Endodermal cell (in vitro differentiated cells): ENCODE measurements around the gene EDEM1. TPM values are rescaled to one million over a fixed set of nuclear protein-coding genes. Genes with fewer than 3 reads are reported as not detected.
"Not testable (repeated sequence)": the region's sequence is repeated elsewhere in the genome, so short reads cannot be mapped to it uniquely, and the experiment has no call there.

Source experiments
- DNase-seq: peaks from one replicate; pipeline ENCODE4 v3.0.0-alpha.2; 2017
- H3K27ac ChIP-seq: 2 replicates; pipeline ENCODE4 v1.5.1; 2013; ENCODE audit warnings: mild to moderate bottlenecking, low read depth, low read length, moderate library complexity
- H3K27me3 ChIP-seq: 2 replicates; pipeline ENCODE4 v1.6.1; 2013; ENCODE audit warnings: mild to moderate bottlenecking, low read length, moderate library complexity; ENCODE audit not compliant: insufficient read depth, control insufficient read depth, poor library complexity, severe bottlenecking
- H3K36me3 ChIP-seq: 2 replicates; pipeline ENCODE4 v1.7.0; 2013; ENCODE audit warnings: mild to moderate bottlenecking, low read length, moderate library complexity; ENCODE audit not compliant: control insufficient read depth, insufficient read depth
- H3K4me1 ChIP-seq: one replicate; pipeline ENCODE4 v1.7.0; 2013; ENCODE audit warnings: low read length; ENCODE audit not compliant: control insufficient read depth, insufficient read depth
- H3K4me3 ChIP-seq: 2 replicates; pipeline ENCODE4 v1.5.1; 2013; ENCODE audit warnings: mild to moderate bottlenecking, low read length, moderate library complexity
- H3K9ac ChIP-seq: 2 replicates; pipeline ENCODE4 v1.6.1; 2013; ENCODE audit warnings: mild to moderate bottlenecking, low read length, moderate library complexity; ENCODE audit not compliant: poor library complexity, severe bottlenecking; ENCODE audit errors: extremely low read depth
- H3K9me3 ChIP-seq: 2 replicates; pipeline ENCODE4 v1.6.1; 2013; ENCODE audit warnings: mild to moderate bottlenecking, low read length, moderate library complexity; ENCODE audit not compliant: control insufficient read depth
- H3K27ac Mint-ChIP-seq: 2 replicates; pipeline ENCODE4 v1.8.0; 2020; ENCODE audit warnings: mixed read lengths
- H3K27me3 Mint-ChIP-seq: 2 replicates; pipeline ENCODE4 v1.8.0; 2021; ENCODE audit warnings: mild to moderate bottlenecking, mixed read lengths; ENCODE audit not compliant: insufficient read depth
- H3K36me3 Mint-ChIP-seq: 2 replicates; pipeline ENCODE4 v1.8.0; 2020; ENCODE audit warnings: low read depth, mixed read lengths
- H3K4me1 Mint-ChIP-seq: 2 replicates; pipeline ENCODE4 v1.8.0; 2020; ENCODE audit warnings: mixed read lengths
- H3K4me3 Mint-ChIP-seq: 2 replicates; pipeline ENCODE4 v1.8.0; 2020; ENCODE audit warnings: mild to moderate bottlenecking, moderate library complexity, mixed read lengths
- H3K9me3 Mint-ChIP-seq: 2 replicates; pipeline ENCODE4 v1.8.0; 2020; ENCODE audit warnings: mild to moderate bottlenecking, mixed read lengths
- CTCF ChIP-seq: fragments of 200-600 bp; sonication (generic); conservative IDR thresholded peaks from 2 replicates; pipeline ENCODE4 v1.5.0; 2021; ENCODE audit warnings: antibody characterized with exemption, mild to moderate bottlenecking
- WGBS, 2 experiments: methylation state at CpG; one replicate each; pipeline versions ENCODE4 v1.1.5 to v1.1.7; 2013; ENCODE audit warnings: missing lambda C conversion rate in 2 of 2, mixed read lengths in 1 of 2; ENCODE audit not compliant: insufficient coverage in 1 of 2, insufficient read length in 1 of 2; 5-methylcytosine and 5-hydroxymethylcytosine counted together
- total RNA-seq, 2 donors: library from RNA; stranded (reverse); fragmentation: NEBNext Ultra II Directional in 1 of 2; extraction: Animal tissue kit (Norgen Biotek cat#: 25700) in 1 of 2; gene quantifications; 2 replicates in 1 of 2; 3 replicates in 1 of 2; pipeline ENCODE4 v1.2.1, GENCODE V29; 2021

Gene EDEM1
- total RNA-seq, 2 donors from 2014 or later, result 24.5 to 28.1 TPM

GRCh38 chr3:5172018-5172417, 15.5 kb upstream of the EDEM1 start:
- Mint-ChIP-seq H3K36me3 (peaks cover 34% of the 10 kb centered on the region), H3K27ac (no peak overlapping the region), H3K27me3 (no peaks in the 10 kb centered on the region), H3K4me3 (no peak overlapping the region), H3K9me3 (no peaks in the 10 kb centered on the region), H3K4me1 (no peaks in the 10 kb centered on the region)
- H3K4me1 ChIP-seq, result no peaks in the 10 kb centered on the region
- TF ChIP-seq CTCF, result no peak
- 95 to 100% methylated on average over 1 to 4 of the region's 4 CpGs for WGBS, 2 experiments
- peaks cover 46% of the 10 kb centered on the region for H3K36me3 ChIP-seq
- no peak overlapping the region for H3K9ac ChIP-seq
- H3K9me3 ChIP-seq, result no peaks in the 10 kb centered on the region
- no peak overlapping the region for H3K4me3 ChIP-seq
- no peak for DNase-seq
- no peaks in the 10 kb centered on the region for H3K27me3 ChIP-seq
- H3K27ac ChIP-seq, result no peak overlapping the region

GRCh38 chr3:5179036-5179435, 8.5 kb upstream of the EDEM1 start:
- 98 to 100% methylated on average over 1 to 2 of the region's 2 CpGs for WGBS, 2 experiments
- peaks cover 51% of the 10 kb centered on the region for H3K36me3 Mint-ChIP-seq
- H3K4me1 Mint-ChIP-seq, H3K9ac ChIP-seq, H3K4me3 ChIP-seq, H3K27me3 Mint-ChIP-seq, H3K9me3 ChIP-seq, DNase-seq, H3K4me3 Mint-ChIP-seq, H3K27me3 ChIP-seq, H3K4me1 ChIP-seq, H3K27ac ChIP-seq, H3K9me3 Mint-ChIP-seq, H3K27ac Mint-ChIP-seq: not testable (repeated sequence)
- peaks cover 75% of the 10 kb centered on the region for H3K36me3 ChIP-seq

GRCh38 chr3:5181469-5182141, 5.9 kb upstream of the EDEM1 start:
- Mint-ChIP-seq H3K4me3 (no peak overlapping the region), H3K36me3 (peaks cover 40% of the 10 kb centered on the region), H3K27me3 (no peaks in the 10 kb centered on the region), H3K9me3 (no peaks in the 10 kb centered on the region), H3K4me1 (peaks cover 5% of the 10 kb centered on the region), H3K27ac (no peak overlapping the region)
- no peak overlapping the region for H3K4me3 ChIP-seq
- 80 to 100% methylated on average over 2 of the region's 2 CpGs for WGBS, 2 experiments
- no peaks in the 10 kb centered on the region for H3K4me1 ChIP-seq
- no peak overlapping the region for H3K27ac ChIP-seq
- no peak overlapping the region for H3K9ac ChIP-seq
- no peak for DNase-seq
- no peaks in the 10 kb centered on the region for H3K9me3 ChIP-seq
- peaks cover 55% of the 10 kb centered on the region for H3K36me3 ChIP-seq
- H3K27me3 ChIP-seq, result no peaks in the 10 kb centered on the region
- TF ChIP-seq CTCF, result no peak

- H3K4me3 ChIP-seq, H3K4me3 Mint-ChIP-seq, H3K4me1 ChIP-seq, H3K27me3 Mint-ChIP-seq, H3K27ac ChIP-seq, H3K9me3 Mint-ChIP-seq, H3K9ac ChIP-seq, H3K4me1 Mint-ChIP-seq, H3K27ac Mint-ChIP-seq, H3K27me3 ChIP-seq, H3K9me3 ChIP-seq, DNase-seq: not testable (repeated sequence)
- H3K36me3 ChIP-seq, result peaks cover 38% of the 10 kb centered on the region
- peaks cover 29% of the 10 kb centered on the region for H3K36me3 Mint-ChIP-seq
- 93 to 97% methylated on average over 8 to 12 of the region's 12 CpGs for WGBS, 2 experiments
Measured at GRCh38 chr3:5183714-5184113, 3.8 kb upstream of the EDEM1 start.
